ENCODE measurements around the gene MPP7.

MPP7 gene

GRCh38 chr10:28305553-28305952, 2.7 kb upstream of the MPP7 start:
- no peak for DNase-seq (ENCODE audit: low read depth in 3 of 3)

- no peak for DNase-seq (ENCODE audit: low read depth in 3 of 3)
Measured at GRCh38 chr10:28304032-28304571, 1.2 kb upstream of the MPP7 start.

- DNase-seq (ENCODE audit: low read depth in 3 of 3), result no peak
Measured at GRCh38 chr10:28302012-28302637, 739 bp downstream of the MPP7 start.

GRCh38 chr10:28300027-28300426, 2.8 kb downstream of the MPP7 start:
- no peak for DNase-seq (ENCODE audit: low read depth in 3 of 3)

- no peak for DNase-seq (ENCODE audit: low read depth in 3 of 3)
Measured at GRCh38 chr10:28298951-28299350, 3.9 kb downstream of the MPP7 start.

GRCh38 chr10:28296023-28296422, 6.8 kb downstream of the MPP7 start:
- DNase-seq (ENCODE audit: low read depth in 3 of 3), result no peak

- DNase-seq (ENCODE audit: low read depth in 3 of 3), result no peak
Measured at GRCh38 chr10:28295336-28295735, 7.5 kb downstream of the MPP7 start.

GRCh38 chr10:28294809-28295208, 8.1 kb downstream of the MPP7 start:
- DNase-seq (ENCODE audit: low read depth in 3 of 3), result no peak

- DNase-seq (ENCODE audit: low read depth in 3 of 3), result no peak
Measured at GRCh38 chr10:28294169-28294532, 8.7 kb downstream of the MPP7 start.

- DNase-seq (ENCODE audit: low read depth in 3 of 3), result no peak
Measured at GRCh38 chr10:28293236-28294168, 9.4 kb downstream of the MPP7 start.

GRCh38 chr10:28291881-28292297, 11.0 kb downstream of the MPP7 start:
- DNase-seq (ENCODE audit: low read depth in 3 of 3), result peak; percentile 20 to 55 (median 33)

- DNase-seq (ENCODE audit: low read depth in 3 of 3), result no peak
Measured at GRCh38 chr10:28285816-28286215, 17.0 kb downstream of the MPP7 start.

GRCh38 chr10:28284126-28284525, 18.7 kb downstream of the MPP7 start:
- no peak for DNase-seq (ENCODE audit: low read depth in 3 of 3)

- DNase-seq (ENCODE audit: low read depth in 3 of 3), result no peak
Measured at GRCh38 chr10:28283251-28283650, 19.6 kb downstream of the MPP7 start.

GRCh38 chr10:28282336-28282735, 20.5 kb downstream of the MPP7 start:
- DNase-seq (ENCODE audit: low read depth in 3 of 3), result no peak

- no peak for DNase-seq (ENCODE audit: low read depth in 3 of 3)
Measured at GRCh38 chr10:28281726-28282315, 21.0 kb downstream of the MPP7 start.

- no peak for DNase-seq (ENCODE audit: low read depth in 3 of 3)
Measured at GRCh38 chr10:28280652-28281051, 22.2 kb downstream of the MPP7 start.

GRCh38 chr10:28279878-28280277, 23.0 kb downstream of the MPP7 start:
- DNase-seq (ENCODE audit: low read depth in 3 of 3), result no peak

- no peak for DNase-seq (ENCODE audit: low read depth in 3 of 3)
Measured at GRCh38 chr10:28278842-28279241, 24.0 kb downstream of the MPP7 start.

GRCh38 chr10:28276384-28276783, 26.5 kb downstream of the MPP7 start:
- DNase-seq (ENCODE audit: low read depth in 3 of 3), result no peak

- DNase-seq (ENCODE audit: low read depth in 3 of 3), result no peak
Measured at GRCh38 chr10:28274475-28274874, 28.4 kb downstream of the MPP7 start.

- no peak for DNase-seq (ENCODE audit: low read depth in 3 of 3)
Measured at GRCh38 chr10:28273343-28273742, 29.5 kb downstream of the MPP7 start.

Data from stimulated activated CD4-positive, alpha-beta T cell treated with anti-CD3 and anti-CD28 coated beads, TNF-alpha, amount 100 ng/mL, for 48 hours (primary cell).